Testis (tissue), 2 donors: ENCODE data around the gene CACNG4.

Experiments used
- CTCF ChIP-seq, 3 experiments: fragments of 450-650 bp in 2 of 3; fragments of 200-600 bp in 1 of 3; sonication (generic) in 1 of 3; IDR thresholded peaks; one replicate each; pipeline ENCODE4 v1.5.1; 2016 to 2019; ENCODE audit warnings: antibody characterized with exemption in 3 of 3, mild to moderate bottlenecking in 2 of 3, moderate library complexity in 1 of 3
- POLR2A ChIP-seq: fragments of 450-650 bp; IDR thresholded peaks from one replicate; pipeline ENCODE4 v1.6.1; 2017; ENCODE audit warnings: antibody characterized with exemption, mild to moderate bottlenecking, moderate library complexity

GRCh38 chr17:67044940-67045339 lies 80.4 kb downstream of the CACNG4 start:
- TF ChIP-seq CTCF (IDR thresholded peaks at IDR 0.05) (no peak), POLR2A (no peak)
